SKM-1 (cell line): ENCODE results near the gene SLC41A3.
"Not testable (repeated sequence)": the region's sequence is repeated elsewhere in the genome, so short reads cannot be mapped to it uniquely, and the experiment has no call there.

Source experiments
- DNase-seq: peaks from one replicate; lab custom pipeline; 2025; ENCODE audit not compliant: unreplicated experiment; lab: John Stamatoyannopoulos, UW

Gene SLC41A3

DNA sequence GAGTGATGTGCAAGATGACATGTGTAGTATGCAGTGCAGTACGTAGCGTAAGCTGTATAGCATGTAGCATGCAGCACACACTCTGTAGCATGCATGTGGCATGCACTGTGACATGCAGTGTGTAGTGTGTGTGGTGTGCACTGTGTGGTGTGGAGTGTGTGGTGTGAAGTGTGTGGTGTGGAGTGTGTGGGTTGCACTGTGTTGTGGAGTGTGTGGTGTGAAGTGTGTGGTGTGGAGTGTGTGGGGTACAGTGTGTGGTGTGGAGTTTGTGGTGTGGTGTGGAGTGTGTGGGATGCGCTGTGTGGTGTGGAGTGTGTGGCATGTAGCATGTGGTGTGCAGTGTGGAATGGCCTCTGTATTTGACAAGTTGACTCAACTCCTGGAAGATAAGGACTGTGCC lies 75.7 kb downstream of the SLC41A3 start:
- DNase-seq: no peak

DNA sequence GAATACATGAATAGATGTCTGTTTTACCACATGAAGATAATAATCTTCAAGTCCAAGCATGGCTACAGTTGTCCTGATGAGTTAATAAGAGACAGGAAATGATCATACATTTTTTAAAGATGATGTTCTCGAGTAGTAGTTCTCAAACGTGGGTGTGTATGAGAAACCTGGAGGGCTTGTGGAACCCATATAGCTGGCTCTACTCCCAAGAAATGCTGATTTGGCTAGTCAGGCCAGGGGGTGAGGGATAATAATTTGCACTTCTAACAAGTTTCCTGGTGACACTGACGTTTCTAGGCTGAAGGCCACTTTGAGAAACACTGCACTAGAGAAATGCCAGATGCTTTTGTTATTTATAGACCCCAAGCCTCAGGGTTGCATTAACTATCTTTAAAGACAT lies 78.0 kb downstream of the SLC41A3 start:
- DNase-seq: no peak

DNA sequence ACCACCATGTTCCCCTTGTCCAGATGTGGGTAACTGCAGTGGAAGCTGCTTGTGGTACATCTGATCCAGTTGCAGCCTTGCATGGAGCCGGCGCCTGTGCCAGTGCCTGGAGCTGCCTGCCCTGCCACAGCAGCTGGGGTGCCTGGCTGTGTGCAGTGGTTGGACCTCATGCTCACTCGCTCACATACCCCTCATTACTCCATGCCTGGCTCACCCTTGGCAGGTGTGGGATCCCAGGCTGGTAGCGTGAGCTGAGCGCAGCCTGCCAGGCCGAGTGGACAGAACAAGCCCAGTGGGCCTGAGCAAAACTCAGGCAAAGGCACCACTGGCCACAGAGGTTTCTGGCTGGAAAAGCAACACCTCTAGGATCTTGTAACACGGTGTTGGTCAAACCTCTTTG lies 79.2 kb downstream of the SLC41A3 start:
- no peak for DNase-seq

DNA sequence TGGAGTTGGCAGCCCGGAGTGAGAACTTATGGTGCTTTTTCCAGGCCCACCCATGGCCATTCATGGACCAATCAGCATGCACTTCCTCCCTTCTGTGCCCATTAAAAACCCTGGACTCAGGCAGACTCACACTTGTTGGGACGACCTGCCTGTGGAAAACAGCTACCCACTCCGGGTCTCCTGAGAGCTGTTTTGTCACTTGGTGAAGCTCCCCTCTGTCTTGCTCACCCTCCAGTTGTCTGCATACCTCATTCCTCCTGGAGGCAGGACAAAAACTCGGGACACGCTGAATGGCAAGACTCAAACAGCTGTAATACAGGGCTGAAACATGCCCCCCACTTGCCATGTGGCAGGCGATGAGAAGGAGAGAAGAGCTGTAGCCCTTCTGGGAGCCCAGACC lies 79.7 kb downstream of the SLC41A3 start:
- DNase-seq: no peak

DNA sequence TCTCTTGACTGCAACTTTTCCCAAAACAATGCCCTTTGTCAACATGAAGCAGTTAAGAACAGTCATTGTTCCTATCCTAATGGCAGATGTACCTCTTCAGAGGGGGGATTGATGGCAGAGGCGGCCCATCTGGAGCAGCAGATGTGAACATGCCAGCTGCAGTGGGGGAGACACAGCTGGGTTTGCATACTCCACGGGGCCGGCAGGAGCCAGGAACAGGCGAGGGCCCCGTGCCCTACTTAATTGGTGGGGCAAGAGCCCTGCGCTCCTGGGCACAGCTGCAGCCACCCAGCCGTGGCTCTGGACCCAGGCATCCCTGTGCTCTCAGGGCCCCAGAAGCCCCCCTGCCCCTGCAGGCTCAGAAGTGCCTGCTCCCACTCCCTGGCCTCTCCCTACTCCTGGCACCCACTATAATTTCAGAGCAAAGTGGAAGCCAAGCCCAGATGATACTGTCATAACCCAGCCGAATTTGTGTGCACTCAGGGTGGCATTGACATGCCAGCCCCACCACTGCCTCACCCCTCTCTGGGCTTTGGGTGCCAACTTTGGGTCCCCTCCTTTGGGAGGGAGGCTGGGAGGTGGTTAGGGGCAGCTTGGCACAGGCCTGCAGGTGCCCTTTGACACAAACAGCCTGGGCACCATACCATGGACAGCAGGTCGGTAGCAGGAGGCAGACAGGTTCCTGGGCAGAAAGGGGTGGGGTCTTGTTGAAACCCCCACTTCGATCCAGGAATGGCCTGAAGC lies 80.3 kb downstream of the SLC41A3 start:
- no peak for DNase-seq

- no peak for DNase-seq
These were observed 81.7 kb downstream of the SLC41A3 start for GRCh38 chr3:126002189-126002588.

DNA sequence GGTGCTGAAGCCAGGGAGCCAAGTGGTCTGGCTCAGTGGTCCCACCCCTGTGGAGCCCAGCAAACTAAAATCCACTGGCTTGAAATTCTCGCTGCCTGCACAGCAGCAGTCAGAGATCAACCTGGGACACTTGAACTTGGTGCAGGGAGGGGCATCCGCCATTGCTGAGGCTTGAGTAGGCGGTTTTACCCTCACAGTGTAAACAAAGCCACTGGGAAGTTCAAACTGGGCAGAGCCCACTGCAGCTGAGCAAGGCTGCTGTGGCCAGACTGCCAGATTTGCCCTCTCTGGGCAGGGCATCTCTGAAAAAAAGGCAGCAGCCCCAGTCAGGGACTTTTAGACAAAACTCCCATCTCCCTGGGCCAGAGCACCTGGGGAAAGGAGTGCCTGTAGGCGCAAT lies 87.2 kb downstream of the SLC41A3 start:
- not testable (repeated sequence) for DNase-seq

- DNase-seq: peak; percentile 45
These were observed 93.5 kb downstream of the SLC41A3 start for GRCh38 chr3:125990253-125990970.

DNA sequence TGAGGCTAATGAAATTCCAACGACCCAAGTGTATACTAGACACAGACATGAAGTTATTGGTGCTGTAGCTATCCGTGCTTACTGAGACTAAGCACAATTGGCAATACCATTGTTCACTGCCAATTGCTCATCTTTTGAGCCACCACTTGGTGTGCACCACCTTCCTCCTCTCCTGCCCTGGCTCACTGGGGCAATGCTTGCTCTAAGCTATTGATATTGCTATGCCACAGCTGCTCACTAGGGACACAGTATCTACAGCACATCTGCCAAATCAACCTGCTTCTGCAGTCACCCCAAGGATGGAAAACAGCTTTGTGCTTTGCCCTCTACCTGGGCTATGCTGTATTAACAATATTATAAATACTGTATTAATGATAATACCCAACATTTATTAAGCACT lies 99.0 kb downstream of the SLC41A3 start:
- not testable (repeated sequence) for DNase-seq

- DNase-seq: not testable (repeated sequence)
These were observed 106.8 kb downstream of the SLC41A3 start for GRCh38 chr3:125977104-125977503.

- not testable (repeated sequence) for DNase-seq
These were observed 107.9 kb downstream of the SLC41A3 start for GRCh38 chr3:125976003-125976390.

DNA sequence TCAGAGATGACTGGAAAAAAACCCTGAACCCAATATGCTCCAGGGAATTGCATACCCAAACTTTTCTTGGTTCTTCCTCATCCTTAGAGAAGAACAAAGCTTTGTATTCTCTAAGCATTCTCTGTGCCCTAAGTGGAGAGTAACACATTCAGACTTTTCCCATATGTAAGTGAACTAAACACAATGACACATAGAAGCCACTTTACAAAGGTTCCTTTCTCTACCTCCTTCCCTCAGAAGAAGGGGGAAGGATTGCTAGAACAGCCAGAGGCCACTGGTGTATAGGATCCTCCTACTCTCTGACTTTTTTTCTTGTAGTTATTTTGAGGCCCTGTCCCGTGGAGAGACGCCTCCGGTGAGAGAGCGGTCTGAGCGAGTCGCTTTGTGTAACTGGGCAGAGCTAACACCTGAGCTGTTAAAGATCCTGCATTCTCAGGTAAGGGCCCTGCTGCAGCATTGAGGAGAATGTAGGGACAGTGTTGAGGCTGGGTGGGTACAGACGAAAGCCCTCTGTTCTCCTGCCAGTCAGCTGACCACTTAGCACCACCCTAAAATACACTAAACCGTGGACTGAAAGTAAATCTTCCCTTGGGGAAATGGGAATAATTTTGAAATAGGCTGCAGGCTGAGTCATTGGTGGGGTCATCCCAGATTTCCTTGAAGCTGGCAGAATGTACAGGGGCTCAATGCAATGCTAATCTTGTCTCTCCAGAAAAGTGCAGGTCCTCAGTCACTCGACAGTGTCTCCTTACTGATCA lies 108.5 kb downstream of the SLC41A3 start:
- not testable (repeated sequence) for DNase-seq

- DNase-seq: not testable (repeated sequence)
These were observed 111.7 kb downstream of the SLC41A3 start for GRCh38 chr3:125971997-125972944.

GRCh38 chr3:125968701-125969592 lies 115.0 kb downstream of the SLC41A3 start, which contains the start of gene ROPN1B:
Gene ROPN1B, plus strand, starts transcription at chr3:125969178. Its CDS starts 2,877 bp downstream, at chr3:125972055.
- DNase-seq: not testable (repeated sequence)

DNA sequence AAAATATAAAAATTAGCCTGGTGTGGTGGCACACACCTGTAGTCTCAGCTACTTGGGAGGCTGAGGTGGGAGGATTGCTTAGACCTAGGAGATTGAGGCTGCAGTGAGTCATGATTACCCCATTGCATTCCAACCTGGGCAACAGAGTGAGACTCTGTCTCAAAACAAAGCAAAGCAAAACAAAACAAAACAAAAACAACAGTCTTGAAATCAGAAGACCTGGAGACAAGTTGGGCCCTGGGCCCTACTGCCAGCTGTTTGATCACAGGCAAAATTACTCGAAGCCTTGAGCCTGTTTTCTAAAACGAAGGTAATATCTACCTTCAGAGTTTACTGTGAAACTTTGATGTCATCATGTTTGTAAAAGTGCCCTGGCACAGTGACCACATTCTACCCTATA lies 115.8 kb downstream of the SLC41A3 start:
- DNase-seq: not testable (repeated sequence)

DNA sequence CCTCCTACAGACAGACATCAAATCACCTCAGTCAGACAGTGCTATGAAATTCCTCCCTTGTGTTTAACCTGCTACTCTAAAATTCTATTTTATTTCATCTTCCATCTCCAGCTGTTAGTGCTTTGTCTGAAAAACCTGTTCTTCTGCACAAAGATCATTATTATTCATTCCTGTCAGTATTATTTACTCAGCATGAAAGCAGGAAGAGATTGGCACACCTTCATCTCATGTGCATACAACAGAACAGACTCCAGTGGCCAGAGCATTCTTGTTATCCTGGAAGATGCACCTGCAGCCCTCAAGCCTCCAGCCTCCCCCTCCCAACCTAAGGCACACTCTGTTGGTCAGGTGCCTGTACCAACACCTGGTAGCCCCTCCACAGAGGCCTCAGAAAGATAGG lies 116.8 kb downstream of the SLC41A3 start:
- DNase-seq: no peak

DNA sequence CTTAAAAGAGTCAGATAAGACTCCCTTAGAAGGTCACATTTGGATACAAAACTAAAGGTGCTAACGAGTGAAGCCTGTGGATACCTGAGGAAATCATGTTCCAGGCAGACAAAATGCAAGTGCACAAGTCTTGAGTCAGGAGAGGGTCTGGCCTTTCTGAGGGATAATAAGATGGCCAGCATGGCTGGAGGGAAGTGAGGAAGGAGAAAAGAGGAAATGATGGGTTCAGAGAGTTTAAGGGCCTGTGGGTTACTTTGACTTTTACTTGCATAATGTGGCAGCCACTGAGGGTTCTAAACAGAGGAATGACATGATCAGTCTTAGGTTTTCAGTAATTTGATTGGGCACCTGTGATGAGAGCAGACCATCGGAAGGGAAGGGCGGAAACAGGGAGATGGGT lies 118.4 kb downstream of the SLC41A3 start:
- peak; percentile 3 for DNase-seq

DNA sequence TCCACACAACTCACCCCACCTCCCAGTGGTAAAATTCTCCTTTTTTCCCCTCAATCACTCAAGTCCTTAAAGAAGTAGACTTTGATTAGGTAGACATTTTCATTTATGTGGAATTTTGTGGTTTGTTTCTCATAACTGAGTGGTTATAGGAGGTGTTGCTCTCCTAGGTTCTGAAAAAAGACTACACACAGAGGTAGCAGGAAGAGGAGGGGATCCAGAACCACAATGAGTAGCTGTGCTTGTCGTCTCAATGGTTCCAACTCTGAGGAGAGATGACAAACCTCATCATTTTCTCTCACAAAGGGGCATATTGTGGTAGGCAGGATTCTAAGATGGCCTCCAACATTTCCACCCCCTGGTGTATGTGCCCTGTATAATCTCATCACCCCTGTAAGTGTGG lies 120.1 kb downstream of the SLC41A3 start:
- DNase-seq: not testable (repeated sequence)

GRCh38 chr3:125961289-125961589 lies 122.7 kb downstream of the SLC41A3 start:
- no peak for DNase-seq
